HG02798 (cell line): Measurements from ENCODE around the gene MRPL20.
"Not testable (repeated sequence)": the region's sequence is repeated elsewhere in the genome, so short reads cannot be mapped to it uniquely, and the experiment has no call there.

Experiments used
- ATAC-seq: cut with Tn5 transposase; IDR thresholded peaks from one replicate; pipeline ENCODE4 v1.9.1; 2021; ENCODE audit warnings: mild to moderate bottlenecking; ENCODE audit not compliant: unreplicated experiment, poor library complexity

Gene MRPL20

DNA sequence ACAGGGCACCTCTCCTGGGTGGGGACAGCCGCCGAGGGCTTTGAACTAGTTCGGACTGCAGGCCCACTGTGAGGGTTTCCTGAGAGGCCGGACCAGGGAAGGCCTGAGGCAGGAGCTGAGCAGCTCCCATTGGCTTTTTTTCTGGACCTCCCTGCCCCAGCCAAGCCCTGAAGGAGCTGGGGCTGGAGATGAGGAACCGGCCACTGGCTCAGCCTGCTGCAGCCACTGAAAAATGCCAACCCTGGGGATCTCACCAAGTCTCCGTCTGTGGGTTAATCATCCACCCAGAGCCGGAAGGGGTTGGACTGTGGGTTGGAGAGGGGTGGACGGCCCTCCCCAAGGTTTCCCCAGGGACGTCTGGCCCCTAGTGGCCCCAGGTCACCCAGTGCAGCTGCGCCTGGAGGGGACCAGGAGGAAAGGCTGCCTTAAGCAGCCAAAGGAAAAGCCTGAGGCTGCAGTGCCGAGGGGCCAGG, 30.8 kb upstream of the MRPL20 start:
- peak; percentile 43 for ATAC-seq

DNA sequence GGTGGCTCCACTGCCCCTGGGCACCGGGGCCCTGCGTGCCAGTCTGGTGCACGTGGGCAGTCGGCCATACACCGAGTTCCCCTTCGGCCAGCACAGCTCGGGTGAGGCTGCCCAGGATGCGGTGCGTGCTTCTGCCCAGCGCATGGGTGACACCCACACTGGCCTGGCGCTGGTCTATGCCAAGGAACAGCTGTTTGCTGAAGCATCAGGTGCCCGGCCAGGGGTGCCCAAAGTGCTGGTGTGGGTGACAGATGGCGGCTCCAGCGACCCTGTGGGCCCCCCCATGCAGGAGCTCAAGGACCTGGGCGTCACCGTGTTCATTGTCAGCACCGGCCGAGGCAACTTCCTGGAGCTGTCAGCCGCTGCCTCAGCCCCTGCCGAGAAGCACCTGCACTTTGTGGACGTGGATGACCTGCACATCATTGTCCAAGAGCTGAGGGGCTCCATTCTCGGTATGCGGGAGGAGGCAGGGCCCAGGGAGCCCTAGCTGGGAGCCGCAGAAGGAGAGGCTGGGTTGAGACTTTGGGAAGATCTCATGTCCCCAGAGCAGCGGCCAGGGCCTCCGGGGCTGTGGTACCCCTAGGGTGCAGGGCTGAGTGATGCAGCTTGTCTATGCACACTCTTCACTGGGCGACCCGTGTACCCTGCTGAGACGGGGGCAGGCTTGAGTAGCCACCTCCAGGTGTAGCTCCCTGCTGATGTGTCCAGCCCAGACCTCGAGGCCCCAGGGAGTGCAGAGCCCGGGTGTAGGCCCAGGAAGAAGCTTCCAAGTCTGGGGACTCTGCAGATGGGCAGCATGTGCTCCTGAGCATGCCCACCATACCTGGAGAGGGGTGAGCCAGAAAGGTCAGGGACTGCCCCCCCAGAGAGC, 30.2 kb upstream of the MRPL20 start:
- no peak for ATAC-seq

DNA sequence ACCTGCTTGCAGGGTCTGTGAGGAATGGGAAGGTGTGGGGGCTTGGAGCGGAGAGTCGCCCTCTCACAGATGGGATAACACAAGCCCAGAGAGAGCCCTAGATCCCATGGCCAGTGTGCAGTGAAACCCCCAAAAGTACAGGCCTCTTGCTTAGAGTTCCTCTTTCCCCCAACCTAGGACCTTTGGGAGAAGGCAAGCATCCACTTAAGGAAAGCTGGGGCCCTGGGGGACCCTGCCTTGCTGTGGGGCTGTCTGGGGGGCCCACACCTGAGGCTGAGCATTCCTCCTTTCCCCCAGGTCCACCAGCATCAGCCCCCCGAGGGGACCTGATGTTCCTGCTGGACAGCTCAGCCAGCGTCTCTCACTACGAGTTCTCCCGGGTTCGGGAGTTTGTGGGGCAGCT, 29.5 kb upstream of the MRPL20 start:
- no peak for ATAC-seq

DNA sequence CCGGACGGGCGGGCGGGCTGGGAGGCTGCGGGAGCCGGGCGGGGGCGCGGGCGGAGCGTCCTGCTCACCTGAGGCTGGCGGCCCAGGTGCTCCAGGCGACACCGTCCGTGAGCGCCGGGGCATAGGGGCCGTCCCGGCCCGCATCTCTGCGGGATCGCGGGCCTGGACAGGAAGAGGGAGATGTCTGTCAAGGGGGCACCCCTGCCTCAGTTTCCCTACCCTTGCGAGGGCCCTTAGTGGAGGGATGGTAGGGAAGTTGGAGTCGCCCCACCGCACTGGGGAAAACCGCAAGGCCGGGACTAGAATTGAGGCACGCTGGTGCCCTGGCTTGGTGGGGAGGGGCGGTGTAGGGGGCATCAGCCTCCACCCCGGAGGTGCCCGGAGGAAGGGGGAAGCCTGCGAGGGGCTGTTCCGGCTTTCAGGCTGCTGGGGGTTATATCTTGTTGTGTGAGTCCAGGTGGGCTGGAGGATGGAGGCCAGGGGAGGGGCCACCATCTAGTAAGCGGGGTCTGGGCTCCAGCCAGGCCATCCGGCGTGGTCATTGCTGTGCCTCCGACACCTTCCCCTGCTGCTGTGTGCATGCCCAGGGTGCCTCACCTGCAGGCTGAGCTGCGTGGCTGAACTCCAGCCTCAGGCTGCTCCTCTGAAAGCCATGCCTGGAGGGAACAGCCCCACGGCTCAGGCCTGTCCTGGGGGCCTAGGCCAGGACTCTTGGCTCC, 29.0 kb upstream of the MRPL20 start:
- ATAC-seq: no peak

DNA sequence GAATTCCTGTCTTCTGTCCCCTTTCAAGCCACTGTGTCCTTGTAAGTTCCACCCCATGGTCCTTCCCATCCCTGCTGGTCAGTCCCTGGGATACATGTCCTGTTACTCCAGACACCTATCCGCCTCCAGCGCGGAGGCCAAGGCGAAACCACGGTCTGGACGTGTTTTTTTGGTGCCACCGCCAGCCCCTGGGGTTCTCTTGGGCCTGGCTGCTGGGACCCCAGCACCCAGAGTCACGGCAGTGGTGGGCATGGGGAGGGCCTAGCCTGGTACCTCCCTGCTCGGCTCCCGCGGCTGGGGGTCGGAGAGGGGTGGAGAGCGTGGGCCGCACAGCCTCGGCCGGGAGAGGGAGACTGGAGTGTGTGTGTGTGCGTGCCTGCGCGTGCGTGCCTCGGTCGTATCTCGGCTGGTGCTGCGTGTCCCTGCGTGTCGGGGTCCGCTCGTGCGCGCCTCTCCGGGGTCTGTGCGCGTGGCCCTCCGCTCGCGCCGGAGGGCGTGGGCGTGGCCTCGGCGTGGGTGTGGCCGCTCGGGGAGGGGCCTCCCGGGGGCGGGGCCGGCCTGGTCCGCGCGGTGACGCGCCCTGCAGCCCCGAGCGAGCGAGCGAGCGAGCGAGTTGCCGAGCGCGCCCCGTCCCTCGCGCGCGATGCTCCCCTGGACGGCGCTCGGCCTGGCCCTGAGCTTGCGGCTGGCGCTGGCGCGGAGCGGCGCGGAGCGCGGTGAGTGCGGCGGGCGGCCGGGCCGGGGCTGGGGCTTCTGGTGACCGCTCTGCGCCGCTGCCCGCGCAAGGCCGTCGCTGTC, 28.2 kb upstream of the MRPL20 start, which contains the start of gene VWA1:
Gene VWA1, plus strand, starts transcription at position 585 of the 798 bp plus-strand sequence. Its CDS starts 59 bp downstream, at position 644.
- no peak for ATAC-seq

DNA sequence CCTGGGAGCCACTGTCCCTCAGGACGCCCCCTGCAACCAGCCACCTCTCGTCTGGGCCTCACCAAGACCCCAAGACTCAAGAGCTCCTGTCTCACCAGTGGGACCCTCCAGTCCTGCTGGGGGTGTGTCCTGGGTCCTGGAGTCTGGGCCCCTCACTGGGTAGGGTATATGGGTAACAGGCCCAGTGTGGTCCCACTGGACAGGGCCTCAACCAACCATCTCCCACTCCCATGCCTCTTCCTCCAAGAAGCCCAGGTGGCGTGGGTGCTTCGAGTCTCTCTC, 27.7 kb upstream of the MRPL20 start:
- no peak for ATAC-seq

DNA sequence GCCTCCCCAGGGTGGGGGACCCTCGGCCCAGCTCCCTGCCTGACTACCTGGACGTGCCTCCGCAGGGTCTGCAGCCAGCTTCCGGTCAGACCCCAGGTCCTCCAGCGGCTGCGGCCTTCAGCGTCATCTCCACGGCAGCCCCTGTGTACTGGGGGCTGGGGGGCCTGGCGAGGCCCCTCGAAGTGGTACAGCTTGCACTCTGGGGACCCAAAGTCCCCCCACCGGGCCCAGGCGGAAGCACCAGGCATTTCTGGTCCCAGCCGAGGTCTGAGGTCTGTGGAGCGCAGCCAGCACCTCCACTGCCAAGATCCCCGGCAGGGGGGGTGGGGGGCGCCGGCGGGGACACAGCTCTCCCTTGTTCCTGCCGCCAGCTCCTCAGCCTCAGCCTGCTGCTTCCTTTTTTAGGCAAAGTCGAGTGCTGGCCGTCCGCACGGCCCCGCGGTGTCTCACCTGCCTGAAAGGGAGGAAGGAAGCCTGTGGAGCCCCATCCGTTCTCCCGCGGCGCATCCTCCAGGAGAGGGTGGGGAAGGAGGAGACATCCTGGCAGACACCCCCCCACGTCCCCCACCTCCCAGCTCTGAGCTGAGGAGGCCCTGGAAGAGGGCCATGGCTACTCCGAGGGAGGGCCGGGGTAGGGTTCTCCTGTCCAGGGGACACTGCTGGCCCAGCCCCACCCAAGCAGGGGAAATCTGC, 27.2 kb upstream of the MRPL20 start:
- no peak for ATAC-seq

DNA sequence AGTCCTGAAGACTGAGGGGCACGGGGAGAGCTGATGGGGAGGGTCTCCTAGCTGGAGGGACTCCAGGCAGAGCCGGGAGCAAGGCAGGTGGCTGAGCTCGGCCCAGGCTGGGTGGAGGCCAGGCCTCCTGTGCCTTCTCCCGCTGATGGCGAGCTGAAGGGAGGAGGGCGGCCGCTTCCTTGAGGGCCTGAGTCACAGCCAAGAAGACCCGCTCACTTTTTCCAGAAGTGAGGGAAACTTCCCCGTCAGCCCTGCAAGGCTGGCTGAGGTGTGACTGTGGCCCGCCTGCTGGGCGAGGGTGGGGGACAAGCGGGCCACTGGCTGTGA, 26.7 kb upstream of the MRPL20 start:
- ATAC-seq: no peak

DNA sequence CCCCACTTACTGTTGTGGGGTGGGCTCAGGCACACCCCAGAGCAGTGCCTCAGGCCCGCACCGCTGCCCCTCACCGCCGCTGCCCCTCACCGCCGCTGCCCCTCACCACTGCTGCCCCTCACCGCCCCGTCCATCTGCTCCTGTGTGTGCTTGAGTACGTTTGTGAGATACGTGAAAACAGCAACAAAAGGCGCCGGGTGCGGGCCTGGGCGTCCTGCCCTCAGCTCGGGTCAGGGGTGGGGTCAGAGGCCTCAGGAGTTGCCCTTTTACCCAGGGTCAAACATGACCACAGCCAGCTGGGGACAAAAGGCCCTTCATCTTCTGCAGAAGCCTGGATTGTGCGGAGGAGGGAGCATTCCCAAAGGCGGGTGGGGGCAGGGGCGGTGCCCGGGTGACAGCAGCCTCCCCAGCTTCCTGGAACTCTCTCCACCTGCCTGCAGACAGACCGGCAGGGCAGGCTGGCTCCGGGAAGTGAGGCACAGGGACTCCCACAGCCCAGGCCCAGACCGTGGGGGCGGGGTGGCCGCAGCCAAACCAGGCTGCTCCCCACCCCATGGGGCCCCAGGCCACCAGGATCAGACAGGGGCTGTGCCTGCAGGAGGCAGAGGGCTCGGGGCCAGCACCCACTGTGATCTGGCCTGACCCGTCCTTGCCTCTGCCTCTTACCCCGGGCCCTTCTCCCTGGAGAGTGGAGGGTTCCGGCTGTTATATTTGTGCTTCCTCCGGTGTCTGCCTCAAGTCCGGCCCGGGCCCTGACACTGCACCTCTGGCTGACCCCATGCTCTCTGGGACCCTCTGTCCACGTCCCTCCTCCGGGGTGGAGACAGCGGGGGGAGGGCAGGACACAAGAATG, 26.1 kb upstream of the MRPL20 start:
- ATAC-seq: no peak

DNA sequence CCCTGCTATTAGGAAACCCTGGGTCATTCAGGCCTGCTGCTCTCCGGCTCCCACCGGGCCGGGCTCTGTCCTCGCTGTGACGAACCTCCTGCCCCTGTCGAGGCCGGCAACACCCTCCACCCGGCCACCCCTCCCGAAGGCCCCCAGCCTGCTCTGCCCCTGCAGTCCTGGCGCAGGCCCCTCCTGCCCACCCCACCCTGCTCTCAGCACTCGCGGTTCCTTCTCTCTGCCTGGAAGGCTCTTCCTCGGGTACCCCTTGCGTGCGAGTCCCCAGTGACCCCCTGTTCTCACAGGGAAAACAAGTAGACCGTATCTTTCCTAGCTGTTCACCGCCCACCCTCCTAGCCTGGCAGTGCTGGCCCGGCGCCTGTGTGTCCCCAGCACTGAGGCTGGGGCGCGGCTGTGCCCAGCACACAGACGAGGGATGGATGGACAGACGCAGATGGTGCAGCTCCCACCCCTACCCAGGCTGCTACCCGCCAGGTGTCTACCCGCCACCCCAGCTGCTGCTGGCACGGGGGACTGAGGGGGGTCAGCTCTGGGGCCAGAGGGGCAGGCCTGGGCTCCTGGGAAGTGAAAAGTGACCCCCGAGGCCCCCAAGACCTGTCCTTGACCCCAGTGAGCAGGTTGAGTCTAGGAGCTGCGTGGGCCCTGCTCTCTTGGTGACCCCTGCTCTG, 25.3 kb upstream of the MRPL20 start:
- ATAC-seq: no peak

DNA sequence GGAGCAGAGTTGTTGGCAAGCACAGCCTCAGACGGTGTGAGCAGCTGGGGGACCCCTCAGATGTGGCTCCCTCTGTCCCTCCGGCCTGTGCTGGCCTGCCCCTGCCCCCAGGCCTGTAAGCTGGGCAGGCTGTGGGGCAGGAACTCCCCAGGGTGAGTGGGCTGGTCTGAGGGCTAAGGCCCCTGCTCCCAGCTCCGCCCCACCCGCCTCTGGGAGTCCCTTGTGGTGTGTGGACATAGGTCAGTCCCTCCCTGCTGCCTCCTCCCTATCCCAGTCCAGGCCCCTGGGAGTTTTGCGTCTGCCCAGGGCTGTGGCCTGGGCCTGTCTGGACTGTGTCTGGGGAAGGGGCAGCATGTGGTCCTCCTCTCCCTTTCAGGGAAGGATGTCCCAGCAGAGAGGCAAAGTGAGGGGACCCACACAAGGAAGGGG, 24.8 kb upstream of the MRPL20 start:
- ATAC-seq: no peak

DNA sequence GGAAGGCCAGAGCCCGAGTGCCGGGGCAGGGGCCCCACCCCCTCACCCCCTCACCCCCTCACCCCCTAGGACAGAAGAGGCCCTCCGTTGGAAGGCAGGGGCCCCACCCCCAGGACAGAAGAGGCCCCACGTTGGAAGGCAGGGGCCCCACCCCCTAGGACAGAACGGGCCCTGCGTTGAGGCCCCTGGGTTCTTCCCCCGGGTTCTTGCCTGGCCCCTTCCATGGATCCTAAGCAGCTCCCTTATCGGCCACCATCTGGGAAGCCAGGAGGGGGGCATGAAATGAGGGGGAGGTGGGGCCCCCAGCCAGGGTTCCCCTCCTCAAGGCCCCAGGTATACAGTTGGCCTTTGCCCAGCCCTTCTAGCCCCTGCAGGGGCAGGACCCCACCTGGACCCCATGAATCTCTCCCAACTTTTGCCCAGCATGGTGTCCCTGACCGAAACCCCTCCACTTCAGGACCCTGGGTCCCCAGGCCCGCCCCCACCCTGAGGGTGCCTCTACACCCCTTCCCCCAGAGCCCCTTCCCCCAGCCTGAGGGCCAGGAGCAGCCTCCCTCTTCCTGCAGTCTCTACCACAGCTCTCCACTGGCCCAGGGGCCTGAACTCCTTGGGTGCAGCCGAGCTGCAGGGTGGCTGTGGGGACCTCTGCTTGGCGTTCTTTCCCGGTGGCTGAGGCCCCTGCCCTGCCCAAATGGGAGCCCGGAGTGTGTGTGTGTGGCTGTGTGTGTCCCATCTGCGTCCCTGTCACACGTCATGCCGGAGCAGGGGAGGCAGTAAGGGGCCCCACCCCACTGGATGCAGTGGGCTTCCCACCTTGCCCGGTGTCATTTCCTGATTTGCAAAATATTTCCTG, 24.1 kb upstream of the MRPL20 start:
- ATAC-seq: no peak

DNA sequence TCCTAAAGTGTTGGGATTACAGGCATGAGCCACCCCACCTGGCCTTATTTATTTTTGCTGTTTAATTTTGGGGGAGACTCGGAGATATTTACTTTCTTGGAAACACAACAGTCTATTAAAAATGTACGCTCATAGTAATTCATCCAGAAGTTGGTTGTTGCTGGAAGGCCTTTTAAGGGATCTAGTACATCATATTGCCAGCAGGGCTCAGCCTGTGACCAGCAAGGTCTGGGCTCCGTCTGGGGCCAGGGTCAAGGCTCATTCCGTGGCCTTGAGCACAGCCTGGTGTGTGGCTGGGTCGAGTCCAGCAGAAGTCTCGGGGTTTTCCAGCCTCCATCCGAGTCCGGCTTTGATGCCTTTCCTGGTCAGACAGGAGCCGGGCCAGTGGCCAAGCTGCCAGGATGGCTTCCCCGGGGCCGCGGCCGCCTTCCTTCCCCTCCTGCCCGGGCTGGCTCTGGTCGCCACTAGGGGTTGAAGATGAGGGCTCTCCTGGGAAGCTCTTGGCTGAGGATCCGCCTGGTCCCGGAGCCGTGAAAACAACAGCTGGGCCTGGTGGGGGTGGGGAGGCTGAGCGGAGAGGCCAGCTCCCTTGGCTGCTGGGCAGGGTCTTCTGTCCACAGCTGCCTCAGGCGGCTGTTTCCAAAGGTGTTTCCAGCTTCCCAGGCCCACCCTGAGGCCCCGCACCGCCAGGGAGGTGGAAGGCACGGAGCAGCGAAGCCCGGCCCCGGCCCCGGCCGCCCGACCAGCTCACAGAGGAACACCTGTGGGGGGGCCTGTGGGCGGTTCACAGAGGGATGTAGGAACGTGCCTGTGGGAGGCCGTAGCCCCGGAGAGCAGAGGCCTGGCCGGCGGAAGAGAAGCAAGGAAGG, 23.3 kb upstream of the MRPL20 start:
- ATAC-seq: no peak

DNA sequence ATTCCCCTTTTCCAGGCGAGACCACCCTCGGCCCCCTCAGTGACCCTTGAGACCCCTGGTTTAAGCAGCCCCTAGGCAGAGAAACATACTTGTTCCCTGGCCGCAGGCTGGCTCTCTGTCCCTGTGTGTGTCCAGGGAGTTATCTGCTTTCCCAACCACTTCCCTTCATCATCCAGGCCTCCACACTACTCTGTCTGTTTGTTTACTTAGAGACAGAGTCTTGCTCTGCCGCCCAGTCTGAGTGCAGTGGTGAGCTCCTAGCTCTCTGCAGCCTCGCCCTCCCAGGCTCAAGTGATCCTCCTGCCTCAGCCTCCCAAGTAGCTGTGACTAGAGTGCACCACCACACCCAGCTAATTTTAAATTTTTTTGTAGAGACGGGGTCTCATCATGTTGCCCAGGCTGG, 22.6 kb upstream of the MRPL20 start:
- no peak for ATAC-seq

DNA sequence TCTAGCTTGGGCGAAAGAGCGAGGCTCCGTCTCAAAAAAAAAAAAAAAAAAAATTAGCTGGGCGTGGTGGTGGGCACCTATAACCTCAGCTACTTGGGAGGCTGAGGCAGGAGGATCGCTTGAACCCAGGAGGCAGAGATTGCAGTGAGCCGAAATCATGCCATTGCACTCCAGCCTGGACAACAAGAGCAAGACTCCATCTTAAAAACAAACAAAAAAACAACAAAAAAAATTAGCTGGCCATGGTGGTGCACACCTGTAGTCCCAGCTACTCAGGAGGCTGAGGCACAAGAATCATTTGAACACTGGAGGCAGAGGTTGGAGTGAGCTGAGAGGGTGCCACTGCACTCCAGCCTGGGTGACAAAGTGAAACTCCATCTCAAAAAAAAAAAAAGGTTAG, 21.9 kb upstream of the MRPL20 start:
- ATAC-seq: not testable (repeated sequence)

DNA sequence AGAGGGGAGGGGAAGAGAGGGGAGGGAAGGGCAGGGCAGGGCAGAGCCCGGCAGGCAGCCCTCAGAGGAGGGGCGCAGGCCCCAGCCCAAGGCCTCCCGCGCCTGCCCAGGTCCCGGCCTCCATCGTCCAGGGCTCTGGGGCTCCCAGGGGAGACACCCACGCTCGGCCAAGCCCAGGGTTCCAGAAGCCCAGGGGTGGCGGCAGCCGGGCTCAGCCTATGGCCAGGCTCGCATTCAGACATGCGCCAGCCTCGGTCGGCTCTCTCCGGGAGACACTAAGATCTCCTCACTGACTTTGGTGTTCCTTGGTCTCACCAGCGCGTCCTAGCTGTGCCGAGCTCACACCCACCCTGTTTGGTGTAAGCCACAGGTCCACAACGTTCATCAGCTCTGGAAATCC, 21.1 kb upstream of the MRPL20 start:
- ATAC-seq: no peak

DNA sequence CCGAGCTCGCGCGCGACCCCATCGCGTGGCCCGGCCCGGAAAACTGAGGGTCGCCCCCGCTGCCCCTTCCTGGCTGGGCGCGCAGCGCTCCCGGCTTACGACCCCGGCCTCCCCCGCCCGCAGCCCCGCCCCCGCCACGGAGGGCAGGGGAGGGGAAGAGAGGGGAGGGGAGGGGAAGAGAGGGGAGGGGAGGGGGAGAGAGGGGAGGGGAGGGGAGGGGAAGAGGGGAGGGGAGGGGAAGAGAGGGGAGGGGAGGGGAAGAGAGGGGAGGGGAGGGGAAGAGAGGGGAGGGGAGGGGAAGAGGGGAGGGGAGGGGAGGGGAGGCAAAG, 20.7 kb upstream of the MRPL20 start:
- no peak for ATAC-seq
